Kidney (tissue), 14 donors: ENCODE measurements around the gene REEP3. TPM values are rescaled to one million over a fixed set of nuclear protein-coding genes. Genes with fewer than 3 reads are reported as not detected.

Experiments
- DNase-seq, 5 donors: peaks; one replicate each; pipeline ENCODE4 v3.0.0-alpha.2; 2013 to 2020
- FAIRE-seq: peaks from 2 replicates; lab custom pipeline; 2012; peaks lifted over from hg19 to GRCh38; lab: Jason Lieb, UNC
- H3K27ac ChIP-seq, 2 donors: one replicate each; pipeline ENCODE4 v1.7.0; 2013; ENCODE audit warnings: low read depth in 2 of 2, low read length in 2 of 2, inconsistent platforms in 1 of 2
- H3K27me3 ChIP-seq: one replicate; pipeline ENCODE4 v1.7.1; 2013; ENCODE audit warnings: low read length, inconsistent platforms; ENCODE audit not compliant: control insufficient read depth, insufficient read depth
- H3K36me3 ChIP-seq, 3 donors: one replicate each; pipeline versions ENCODE4 v1.7.0 to v1.7.1; 2013; ENCODE audit warnings: low read length in 3 of 3, control low read depth in 1 of 3, inconsistent platforms in 1 of 3; ENCODE audit not compliant: insufficient read depth in 3 of 3, control insufficient read depth in 2 of 3
- H3K4me1 ChIP-seq, 3 donors: one replicate each; pipeline versions ENCODE4 v1.7.0 to v1.7.1; 2013; ENCODE audit warnings: low read length in 3 of 3, inconsistent platforms in 1 of 3, low read depth in 1 of 3; ENCODE audit not compliant: control insufficient read depth in 2 of 3, insufficient read depth in 2 of 3
- H3K4me3 ChIP-seq, 3 donors: one replicate each; pipeline versions ENCODE4 v1.7.0 to v1.8.1; 2013; ENCODE audit warnings: low read length in 3 of 3, control low read depth in 1 of 3, inconsistent platforms in 1 of 3
- H3K9ac ChIP-seq, 3 donors: one replicate each; pipeline versions ENCODE4 v1.7.0 to v1.7.1; 2013; ENCODE audit warnings: low read length in 3 of 3, control low read depth in 1 of 3, inconsistent platforms in 1 of 3
- H3K9me3 ChIP-seq, 3 donors: one replicate each; pipeline versions ENCODE4 v1.7.0 to v1.7.1; 2013; ENCODE audit warnings: low read length in 3 of 3, control low read depth in 1 of 3, inconsistent platforms in 1 of 3; ENCODE audit not compliant: control insufficient read depth in 2 of 3, insufficient read depth in 1 of 3
- CTCF ChIP-seq: IDR thresholded peaks from 3 replicates; pipeline ENCODE4 v1.5.1; 2012; ENCODE audit warnings: mild to moderate bottlenecking, moderate library complexity, borderline replicate concordance; ENCODE audit not compliant: insufficient read depth; ENCODE audit errors: extremely low read depth
- intact Hi-C: fragments of 100-400 bp; cut with DNase I; formaldehyde crosslinking; loops from one replicate; pipeline ENCODE4 v1.11.1; 2022
- polyA plus RNA-seq: library from polyadenylated mRNA; stranded (reverse); fragments of 350-450 nt; fragmentation: Illumina TruSeq; extraction: RNeasy Lipid Tissue Mini Kit (QIAGEN cat#74804); gene quantifications from one replicate; pipeline ENCODE4 v1.2.3, GENCODE V29; 2014; ENCODE audit warnings: low read depth, low replicate concordance; ENCODE audit not compliant: insufficient read depth
- total RNA-seq: library from RNA; stranded (reverse); fragmentation: NEBNext Ultra II Directional; extraction: Animal tissue kit (Norgen Biotek cat#: 25700); gene quantifications from one replicate; pipeline ENCODE4 v1.2.1, GENCODE V29; 2021
- donor health status: control.
- donor health status: control.
- donor health status: control.
- donor health status: control.
- donor health status: control.
- donor health status: DM: yes; HTN: yes; CAD: no.
- donor health status: Normal renal cell carcinoma (clear cell type).

REEP3 gene
- total and polyA plus RNA-seq, 2 donors from 2014 or later = 12.7 to 34.6 TPM

GRCh38 chr10:63622097-63622496 lies 100.9 kb downstream of the REEP3 start:
- Histone ChIP-seq H3K4me3 (no peak overlapping the region), H3K27ac (no peak overlapping the region), H3K9ac (no peak overlapping the region), H3K36me3 (no peaks in the 10 kb centered on the region), H3K9me3 (no peaks in the 10 kb centered on the region), H3K4me1 (no peaks in the 10 kb centered on the region), H3K27me3 (no peaks in the 10 kb centered on the region)
- TF ChIP-seq CTCF = no peak
- DNase-seq (no peak), FAIRE-seq (no peak)
- intact Hi-C loops = no loop called here

- Histone ChIP-seq H3K27me3 (no peaks in the 10 kb centered on the region), H3K36me3 (no peaks in the 10 kb centered on the region), H3K4me3 (no peak overlapping the region), H3K27ac (no peak overlapping the region), H3K9ac (no peak overlapping the region), H3K4me1 (peaks cover 3 to 7% (median 5%) of the 10 kb centered on the region in 3 donors), H3K9me3 (no peaks in the 10 kb centered on the region)
- no peak for TF ChIP-seq CTCF
- no peak for DNase-seq
- intact Hi-C loops = loop anchor here (5.0 kb wide), 1 partner anchor 352 kb away; no protein-coding TSS in a partner anchor
- no peak for FAIRE-seq
Observed at GRCh38 chr10:63624701-63625100, 103.5 kb downstream of the REEP3 start.

GRCh38 chr10:63627396-63627795 lies 106.2 kb downstream of the REEP3 start:
- no peaks in the 10 kb centered on the region for H3K36me3 ChIP-seq
- H3K9ac ChIP-seq = no peak overlapping the region
- FAIRE-seq (peak; percentile 70), DNase-seq (peak in 2 of 5 donors; percentile 50 to 66)
- TF ChIP-seq CTCF = no peak
- H3K4me1 ChIP-seq = peaks cover 5 to 10% (median 8%) of the 10 kb centered on the region in 3 donors
- no peaks in the 10 kb centered on the region for H3K27me3 ChIP-seq
- H3K4me3 ChIP-seq = no peak overlapping the region
- peak overlapping the region in 1 of 2 donors; percentile 0 for H3K27ac ChIP-seq
- intact Hi-C loops = loop anchor here (5.0 kb wide), 1 partner anchor 355 kb away; no protein-coding TSS in a partner anchor
- no peaks in the 10 kb centered on the region for H3K9me3 ChIP-seq

- no peaks in the 10 kb centered on the region for H3K36me3 ChIP-seq
- H3K4me1 ChIP-seq = peaks cover 5 to 10% (median 8%) of the 10 kb centered on the region in 3 donors
- H3K4me3 ChIP-seq = peak overlapping the region in 1 of 3 donors; percentile 27
- no peak for FAIRE-seq
- TF ChIP-seq CTCF = no peak
- intact Hi-C loops = loop anchor here (5.0 kb wide), 1 partner anchor 356 kb away; no protein-coding TSS in a partner anchor
- H3K27me3 ChIP-seq = no peaks in the 10 kb centered on the region
- H3K27ac ChIP-seq = no peak overlapping the region
- no peaks in the 10 kb centered on the region for H3K9me3 ChIP-seq
- no peak overlapping the region for H3K9ac ChIP-seq
- peak in 2 of 5 donors; percentile 64 to 81 for DNase-seq
Observed at GRCh38 chr10:63627881-63628296, 106.7 kb downstream of the REEP3 start.
